HG02884 (cell line): ENCODE measurements around the gene CHTOP.
A peak's percentile ranks its signal among the peaks of the same experiment; 100 is the strongest.
"Not testable (repeated sequence)": the region's sequence is repeated elsewhere in the genome, so short reads cannot be mapped to it uniquely, and the experiment has no call there.

Experiments
- ATAC-seq: cut with Tn5 transposase; IDR thresholded peaks from one replicate; pipeline ENCODE4 v1.9.1; 2021; ENCODE audit warnings: mild to moderate bottlenecking, moderate library complexity; ENCODE audit not compliant: unreplicated experiment

CHTOP gene

DNA sequence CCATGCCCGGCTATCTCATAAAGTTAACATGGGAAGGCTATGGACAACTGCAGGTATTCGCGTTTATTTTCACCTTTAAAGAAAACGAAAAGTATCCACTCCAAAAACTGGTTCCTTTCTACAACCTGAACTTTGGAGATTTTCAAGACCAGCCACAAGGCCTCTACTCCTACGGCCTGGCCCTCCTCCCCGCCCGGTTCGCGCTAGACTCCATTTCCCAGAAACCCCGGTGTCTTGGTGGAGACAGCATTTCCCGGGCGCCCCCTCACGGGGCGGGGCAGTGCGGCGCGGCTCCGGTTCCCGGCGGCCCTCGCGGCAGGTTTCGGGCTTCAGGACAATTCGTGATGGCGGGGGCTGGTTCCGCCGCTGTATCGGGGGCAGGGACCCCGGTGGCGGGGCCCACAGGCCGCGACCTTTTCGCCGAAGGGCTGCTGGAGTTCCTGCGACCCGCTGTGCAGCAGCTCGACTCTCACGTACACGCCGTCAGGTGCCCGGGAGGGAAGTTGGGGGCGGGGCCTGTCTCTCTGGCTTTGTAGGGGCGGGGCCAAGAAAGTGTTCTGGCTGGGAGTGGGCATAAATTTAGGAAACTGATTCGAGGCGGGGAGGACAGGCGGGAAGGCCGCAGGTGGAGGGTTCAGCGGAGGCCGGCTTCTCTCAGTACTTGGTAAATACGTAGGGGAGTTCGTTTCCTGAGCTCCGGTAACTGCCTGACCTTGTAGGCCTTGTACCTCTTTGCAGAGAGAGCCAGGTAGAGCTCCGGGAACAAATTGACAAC, 24.7 kb downstream of the CHTOP start, which contains the start of gene SNAPIN:
TSS of gene SNAPIN (plus strand) at position 304 of the 775 bp plus-strand sequence. CDS start at position 345, 41 bp downstream.
- peak; percentile 78 for ATAC-seq

DNA sequence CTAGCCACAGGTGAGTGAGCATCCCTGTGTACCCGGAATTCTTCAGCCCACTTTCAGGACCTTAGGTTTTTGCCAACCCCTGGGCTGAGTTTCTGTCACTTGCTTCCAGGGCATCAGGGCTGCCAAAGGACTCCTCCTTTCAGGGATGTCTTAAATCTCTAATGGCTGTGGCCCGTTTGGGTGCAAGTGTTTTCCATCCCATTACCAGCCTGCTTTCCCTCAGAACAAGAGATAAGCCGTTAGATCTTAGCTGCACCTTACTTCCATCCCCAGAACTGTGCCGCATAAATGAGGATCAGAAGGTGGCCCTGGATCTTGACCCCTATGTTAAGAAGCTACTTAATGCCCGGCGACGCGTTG, 25.3 kb downstream of the CHTOP start:
- ATAC-seq = no peak

GRCh38 chr1:153659656-153660055, 25.8 kb downstream of the CHTOP start:
- ATAC-seq = no peak

GRCh38 chr1:153661111-153661708, 27.3 kb downstream of the CHTOP start:
- no peak for ATAC-seq

GRCh38 chr1:153662269-153662668, 28.4 kb downstream of the CHTOP start:
- ATAC-seq = no peak

DNA sequence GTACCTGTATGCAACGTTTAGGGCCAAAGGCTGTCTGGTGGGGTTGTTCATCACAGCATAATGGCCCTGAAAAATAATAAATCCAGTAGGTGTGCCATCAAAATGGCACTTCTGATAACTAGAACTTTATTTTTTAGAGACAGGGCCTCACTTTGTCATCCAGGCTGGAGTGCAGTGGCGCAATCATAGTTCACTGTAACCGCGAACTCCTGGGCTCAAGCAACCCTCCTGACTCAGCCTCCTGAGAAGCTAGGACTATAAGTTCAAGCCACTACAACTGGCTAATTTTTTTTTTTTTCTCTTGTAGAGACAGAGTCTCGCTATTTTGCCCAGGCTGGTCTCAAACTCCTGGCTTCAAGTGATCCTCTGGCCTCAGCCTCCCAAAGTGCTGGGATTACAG, 29.3 kb downstream of the CHTOP start:
- no peak for ATAC-seq

GRCh38 chr1:153667439-153667838, 33.6 kb downstream of the CHTOP start:
- ATAC-seq = no peak

GRCh38 chr1:153668672-153669071, 34.8 kb downstream of the CHTOP start:
- not testable (repeated sequence) for ATAC-seq

GRCh38 chr1:153669606-153670005, 35.7 kb downstream of the CHTOP start:
- ATAC-seq = no peak

DNA sequence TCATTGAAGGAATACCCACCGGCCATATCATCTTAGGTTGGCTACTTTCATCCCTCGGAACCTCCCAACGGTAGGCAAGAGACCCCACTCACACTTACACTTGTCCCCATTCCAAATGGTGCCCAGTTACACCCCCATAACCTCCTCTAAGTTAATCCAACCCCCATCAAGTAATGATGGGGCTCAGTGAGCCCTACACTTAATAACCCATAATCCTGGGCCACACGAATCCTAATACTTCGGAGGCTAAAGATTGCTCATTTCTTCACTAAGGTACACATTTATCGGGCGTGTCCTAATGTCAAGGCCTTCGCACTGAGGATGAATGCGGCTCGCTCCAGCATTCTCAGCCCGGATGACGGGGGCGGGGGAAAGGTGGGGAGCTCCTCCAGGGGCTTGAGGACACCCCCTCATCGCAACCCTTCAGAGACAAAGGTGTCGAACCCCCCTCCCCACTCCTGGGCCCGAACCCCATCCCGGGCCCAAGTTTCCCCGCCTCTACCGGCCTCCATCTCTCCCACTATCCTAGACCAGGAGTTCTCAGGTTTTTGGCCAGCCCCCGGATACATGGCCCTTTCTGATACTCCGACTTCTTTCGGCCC, 36.5 kb downstream of the CHTOP start:
- no peak for ATAC-seq

GRCh38 chr1:153670859-153671627, 37.2 kb downstream of the CHTOP start, which contains the start of gene ILF2:
ILF2 (minus strand) TSS chr1:153670993; CDS start chr1:153670922, 71 bp downstream.
- ATAC-seq = peak; percentile 94

DNA sequence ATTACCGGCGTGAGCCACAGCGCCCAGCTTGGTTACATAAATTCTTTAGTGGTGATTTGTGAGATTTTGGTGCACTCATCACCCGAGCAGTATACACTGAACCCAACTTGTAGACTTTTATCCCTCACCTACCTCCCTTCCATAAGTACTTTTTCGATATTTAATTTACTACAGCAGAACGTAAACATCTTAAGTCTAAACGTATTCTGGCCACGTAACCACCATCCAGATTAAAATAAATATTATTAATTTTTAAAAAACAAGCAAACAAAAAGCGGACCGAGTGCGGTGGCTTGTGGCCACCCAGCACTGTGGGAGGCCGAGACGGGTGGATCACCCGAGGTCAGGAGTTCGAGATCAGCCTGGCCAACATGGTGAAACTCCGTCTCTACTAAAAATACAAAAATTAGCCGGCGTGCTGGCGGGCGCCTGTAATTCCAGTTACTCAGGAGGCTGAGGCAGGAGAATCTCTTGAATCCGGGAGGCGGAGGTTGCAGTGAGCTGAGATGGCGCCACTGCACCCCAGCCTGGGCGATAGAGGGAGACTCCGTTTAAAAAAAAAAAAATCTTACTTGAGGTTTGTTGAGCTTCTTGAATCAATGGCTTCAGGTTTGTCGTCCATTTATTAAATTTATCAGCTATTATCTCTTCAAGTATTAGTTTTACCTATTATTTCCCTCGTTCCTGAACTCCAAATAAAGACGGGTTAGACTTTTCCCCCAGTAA, 37.9 kb downstream of the CHTOP start:
- peak; percentile 6 for ATAC-seq

DNA sequence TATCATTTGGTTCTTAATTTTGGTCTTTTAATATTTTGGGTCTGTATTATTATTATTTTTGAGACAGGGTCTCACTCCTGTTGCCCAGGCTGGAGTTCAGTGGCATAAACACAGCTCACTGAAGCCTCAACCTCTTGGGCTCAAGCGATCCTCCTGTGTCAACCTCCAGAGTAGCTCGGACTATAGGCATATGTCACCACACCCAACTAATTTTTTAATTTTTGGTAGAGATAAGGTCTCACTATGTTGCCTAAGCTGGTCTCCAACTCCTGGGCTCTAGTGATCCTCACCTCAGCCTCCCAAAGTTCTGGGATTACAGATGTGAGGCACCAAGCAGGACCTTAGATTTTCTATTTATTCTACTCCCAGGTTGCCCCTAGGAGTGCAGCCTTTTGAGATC, 39.6 kb downstream of the CHTOP start:
- no peak for ATAC-seq

DNA sequence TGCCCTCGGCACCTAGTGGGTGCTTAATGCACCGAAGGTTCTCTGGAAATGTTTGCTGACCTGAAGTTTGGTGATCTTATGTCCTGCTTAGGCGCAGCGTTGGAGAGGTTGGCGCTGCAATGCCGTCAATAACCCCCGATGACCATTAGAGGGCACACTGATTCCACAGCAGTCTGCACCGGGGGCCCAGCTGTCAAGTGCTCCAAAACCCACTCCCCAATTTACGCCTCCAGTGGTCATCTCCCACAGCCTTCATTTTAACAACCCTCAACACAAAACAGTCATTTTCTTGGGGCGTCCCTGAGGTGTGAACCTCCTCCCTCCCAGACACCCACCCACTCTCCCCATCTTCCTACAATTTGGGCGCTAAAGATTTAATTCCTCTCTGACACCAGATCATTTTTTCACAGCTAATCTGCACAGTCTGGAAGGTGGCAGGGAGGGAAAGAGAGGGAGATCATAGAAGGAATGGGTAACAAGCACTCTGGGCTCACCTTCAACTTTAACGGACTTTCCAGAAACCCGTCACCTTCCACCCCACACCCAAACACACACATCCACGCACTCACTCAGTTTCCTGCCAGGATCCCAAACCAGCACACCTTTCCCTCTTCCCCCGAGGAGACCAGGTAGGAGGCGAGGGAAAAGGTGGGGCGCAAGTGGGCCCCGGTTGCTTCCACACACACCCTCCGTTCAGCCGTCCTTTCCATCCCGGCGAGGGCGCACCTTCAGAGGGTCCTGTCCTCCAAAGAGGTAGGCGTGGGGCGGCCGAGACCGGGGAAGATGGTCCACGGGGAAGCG, 44.1 kb downstream of the CHTOP start:
- ATAC-seq = no peak

DNA sequence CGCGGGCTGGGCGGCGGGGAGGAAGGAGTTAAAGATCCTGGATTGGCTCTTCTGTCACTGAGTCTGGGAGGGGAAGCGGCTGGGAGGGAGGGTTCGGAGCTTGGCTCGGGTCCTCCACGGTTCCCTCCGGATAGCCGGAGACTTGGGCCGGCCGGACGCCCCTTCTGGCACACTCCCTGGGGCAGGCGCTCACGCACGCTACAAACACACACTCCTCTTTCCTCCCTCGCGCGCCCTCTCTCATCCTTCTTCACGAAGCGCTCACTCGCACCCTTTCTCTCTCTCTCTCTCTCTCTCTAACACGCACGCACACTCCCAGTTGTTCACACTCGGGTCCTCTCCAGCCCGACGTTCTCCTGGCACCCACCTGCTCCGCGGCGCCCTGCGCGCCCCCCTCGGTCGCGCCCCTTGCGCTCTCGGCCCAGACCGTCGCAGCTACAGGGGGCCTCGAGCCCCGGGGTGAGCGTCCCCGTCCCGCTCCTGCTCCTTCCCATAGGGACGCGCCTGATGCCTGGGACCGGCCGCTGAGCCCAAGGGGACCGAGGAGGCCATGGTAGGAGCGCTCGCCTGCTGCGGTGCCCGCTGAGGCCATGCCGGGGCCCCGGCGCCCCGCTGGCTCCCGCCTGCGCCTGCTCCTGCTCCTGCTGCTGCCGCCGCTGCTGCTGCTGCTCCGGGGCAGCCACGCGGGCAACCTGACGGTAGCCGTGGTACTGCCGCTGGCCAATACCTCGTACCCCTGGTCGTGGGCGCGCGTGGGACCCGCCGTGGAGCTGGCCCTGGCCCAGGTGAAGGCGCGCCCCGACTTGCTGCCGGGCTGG, 44.9 kb downstream of the CHTOP start, which contains the start of gene NPR1:
TSS of gene NPR1 (plus strand) at position 170 of the 818 bp plus-strand sequence. CDS start at position 591, 421 bp downstream.
- no peak for ATAC-seq

DNA sequence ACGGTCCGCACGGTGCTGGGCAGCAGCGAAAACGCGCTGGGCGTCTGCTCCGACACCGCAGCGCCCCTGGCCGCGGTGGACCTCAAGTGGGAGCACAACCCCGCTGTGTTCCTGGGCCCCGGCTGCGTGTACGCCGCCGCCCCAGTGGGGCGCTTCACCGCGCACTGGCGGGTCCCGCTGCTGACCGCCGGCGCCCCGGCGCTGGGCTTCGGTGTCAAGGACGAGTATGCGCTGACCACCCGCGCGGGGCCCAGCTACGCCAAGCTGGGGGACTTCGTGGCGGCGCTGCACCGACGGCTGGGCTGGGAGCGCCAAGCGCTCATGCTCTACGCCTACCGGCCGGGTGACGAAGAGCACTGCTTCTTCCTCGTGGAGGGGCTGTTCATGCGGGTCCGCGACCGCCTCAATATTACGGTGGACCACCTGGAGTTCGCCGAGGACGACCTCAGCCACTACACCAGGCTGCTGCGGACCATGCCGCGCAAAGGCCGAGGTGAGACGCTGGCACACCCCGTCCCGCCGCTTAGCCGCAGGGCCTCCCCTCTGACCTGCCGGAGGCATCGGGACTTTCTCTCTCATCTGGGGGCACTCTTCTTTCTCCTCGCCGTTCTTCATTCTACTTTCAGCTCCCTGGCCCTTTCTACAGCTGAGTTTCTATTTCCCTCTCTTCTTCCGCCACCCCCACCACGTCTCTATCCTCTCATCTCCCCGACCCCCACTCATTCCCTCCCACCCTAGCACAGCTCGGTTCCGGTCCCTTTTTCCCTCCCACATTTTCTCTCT, 45.7 kb downstream of the CHTOP start:
- ATAC-seq = no peak

DNA sequence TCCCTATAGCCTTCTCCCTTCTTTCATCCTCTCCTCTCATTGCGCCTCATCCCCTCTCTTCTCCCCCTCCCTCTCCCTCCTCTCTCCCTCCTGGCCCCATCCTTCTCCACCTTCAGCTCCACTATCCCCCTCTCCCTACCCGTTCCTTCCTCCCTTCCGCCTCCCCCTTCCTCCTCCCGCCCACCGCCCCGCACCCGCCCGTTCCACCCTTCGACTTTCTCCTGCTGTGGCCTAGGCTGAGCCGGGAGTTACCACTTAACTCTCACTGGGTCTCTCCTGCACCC, 46.2 kb downstream of the CHTOP start:
- ATAC-seq = no peak

DNA sequence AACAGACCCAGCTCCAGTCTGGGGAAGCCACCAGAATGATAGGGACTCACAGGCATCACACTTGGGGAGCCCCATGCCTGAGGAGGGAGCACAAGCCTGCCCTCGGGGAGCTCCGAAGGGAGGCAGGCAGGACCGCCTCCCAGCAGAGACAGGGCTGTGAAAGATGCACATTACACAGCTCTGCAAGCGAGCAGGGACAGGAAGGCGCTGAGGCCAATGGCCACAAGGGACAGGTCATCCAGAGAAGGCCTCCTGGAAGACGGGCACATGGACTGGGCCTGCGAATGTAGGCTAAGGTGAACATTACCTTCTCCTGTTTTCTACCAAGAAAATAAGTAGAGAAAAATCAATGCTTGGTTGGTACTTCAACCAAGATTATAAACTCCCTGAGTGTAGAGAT, 48.9 kb downstream of the CHTOP start:
- ATAC-seq = no peak
